ENCODE measurements around the gene METTL15.
"Not testable (repeated sequence)": the region's sequence is repeated elsewhere in the genome, so short reads cannot be mapped to it uniquely, and the experiment has no call there.

METTL15 gene

DNA sequence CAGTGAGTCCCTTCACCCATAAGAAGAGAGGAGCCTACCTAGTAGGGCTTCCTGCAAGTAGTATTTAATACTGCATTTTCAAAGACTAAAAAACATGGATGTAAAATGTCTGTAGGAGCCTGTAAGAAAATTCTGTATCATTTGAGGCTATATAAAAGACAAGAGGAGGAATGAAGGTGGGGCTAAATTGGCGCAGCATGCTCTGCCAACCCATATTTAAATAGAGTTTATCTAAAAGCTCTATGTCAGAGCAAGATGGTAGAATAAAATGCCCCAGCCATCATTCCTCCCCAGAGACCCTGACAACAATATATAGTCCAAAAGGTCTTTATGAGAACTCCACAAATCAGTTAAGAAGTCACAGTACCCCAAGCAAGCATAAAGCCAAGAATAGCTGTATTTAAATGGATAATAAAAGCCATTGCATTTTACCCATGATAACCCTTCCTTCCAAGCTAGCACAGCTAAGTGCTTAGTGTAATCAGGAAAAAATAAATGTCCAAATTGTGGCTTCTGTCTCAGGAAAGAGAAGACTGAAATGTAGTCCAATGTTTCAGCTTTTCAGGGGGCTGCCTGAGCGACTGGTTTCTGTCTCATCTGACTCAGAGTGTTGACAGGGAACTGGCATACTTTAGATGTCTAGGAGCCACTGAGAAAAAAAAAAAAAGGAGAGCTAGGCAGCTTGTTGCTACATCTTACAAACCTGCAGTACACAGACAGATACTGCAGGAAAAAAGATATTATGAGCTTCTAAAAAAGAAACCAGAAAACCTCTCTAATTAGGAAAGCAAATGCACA is 258.6 kb downstream of the METTL15 start:
- peak; percentile 20 for DNase-seq (ENCODE audit: low read depth)

GRCh38 chr11:28378095-28378494 is 269.9 kb downstream of the METTL15 start:
- not testable (repeated sequence) for H3K4me3 ChIP-seq (ENCODE audit: low read length); DNase-seq (ENCODE audit: low read depth)

More for the DNA sequence above, 258.6 kb downstream of the METTL15 start:
- no peak overlapping the region for H3K4me3 ChIP-seq (ENCODE audit: low read length)
- TF ChIP-seq, protein P1, sequence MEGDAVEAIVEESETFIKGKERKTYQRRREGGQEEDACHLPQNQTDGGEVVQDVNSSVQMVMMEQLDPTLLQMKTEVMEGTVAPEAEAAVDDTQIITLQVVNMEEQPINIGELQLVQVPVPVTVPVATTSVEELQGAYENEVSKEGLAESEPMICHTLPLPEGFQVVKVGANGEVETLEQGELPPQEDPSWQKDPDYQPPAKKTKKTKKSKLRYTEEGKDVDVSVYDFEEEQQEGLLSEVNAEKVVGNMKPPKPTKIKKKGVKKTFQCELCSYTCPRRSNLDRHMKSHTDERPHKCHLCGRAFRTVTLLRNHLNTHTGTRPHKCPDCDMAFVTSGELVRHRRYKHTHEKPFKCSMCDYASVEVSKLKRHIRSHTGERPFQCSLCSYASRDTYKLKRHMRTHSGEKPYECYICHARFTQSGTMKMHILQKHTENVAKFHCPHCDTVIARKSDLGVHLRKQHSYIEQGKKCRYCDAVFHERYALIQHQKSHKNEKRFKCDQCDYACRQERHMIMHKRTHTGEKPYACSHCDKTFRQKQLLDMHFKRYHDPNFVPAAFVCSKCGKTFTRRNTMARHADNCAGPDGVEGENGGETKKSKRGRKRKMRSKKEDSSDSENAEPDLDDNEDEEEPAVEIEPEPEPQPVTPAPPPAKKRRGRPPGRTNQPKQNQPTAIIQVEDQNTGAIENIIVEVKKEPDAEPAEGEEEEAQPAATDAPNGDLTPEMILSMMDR (IDR thresholded peaks at IDR 0.05; ENCODE audit: insufficient read depth, low read depth, low read length, missing control alignments), result no peak
